ENCODE data around the gene BBX. TPM values are rescaled to one million over a fixed set of nuclear protein-coding genes. Genes with fewer than 3 reads are reported as not detected.
A peak's percentile ranks its signal among the peaks of the same experiment; 100 is the strongest.

Gene BBX
- total and polyA plus RNA-seq, 2 donors from 2014 or later, result 8.1 to 85.8 TPM

- no peak overlapping the region for H3K27ac ChIP-seq (ENCODE audit: low read depth in 2 of 2, low read length in 2 of 2)
- intact Hi-C loops (cut with DNase I), result no loop called here
- no peaks in the 10 kb centered on the region for H3K27me3 ChIP-seq (ENCODE audit: control insufficient read depth, insufficient read depth, low read length)
- H3K9me3 ChIP-seq (ENCODE audit: control insufficient read depth in 2 of 3, insufficient read depth in 1 of 3, low read length in 3 of 3), result no peaks in the 10 kb centered on the region
- H3K36me3 ChIP-seq (ENCODE audit: control insufficient read depth in 2 of 3, insufficient read depth in 3 of 3, low read length in 3 of 3), result no peaks in the 10 kb centered on the region
- H3K4me3 ChIP-seq (ENCODE audit: low read length in 3 of 3), result no peak overlapping the region
- DNase-seq (no peak), FAIRE-seq (no peak)
- H3K9ac ChIP-seq (ENCODE audit: low read length in 3 of 3), result no peak overlapping the region
- TF ChIP-seq, protein P1, sequence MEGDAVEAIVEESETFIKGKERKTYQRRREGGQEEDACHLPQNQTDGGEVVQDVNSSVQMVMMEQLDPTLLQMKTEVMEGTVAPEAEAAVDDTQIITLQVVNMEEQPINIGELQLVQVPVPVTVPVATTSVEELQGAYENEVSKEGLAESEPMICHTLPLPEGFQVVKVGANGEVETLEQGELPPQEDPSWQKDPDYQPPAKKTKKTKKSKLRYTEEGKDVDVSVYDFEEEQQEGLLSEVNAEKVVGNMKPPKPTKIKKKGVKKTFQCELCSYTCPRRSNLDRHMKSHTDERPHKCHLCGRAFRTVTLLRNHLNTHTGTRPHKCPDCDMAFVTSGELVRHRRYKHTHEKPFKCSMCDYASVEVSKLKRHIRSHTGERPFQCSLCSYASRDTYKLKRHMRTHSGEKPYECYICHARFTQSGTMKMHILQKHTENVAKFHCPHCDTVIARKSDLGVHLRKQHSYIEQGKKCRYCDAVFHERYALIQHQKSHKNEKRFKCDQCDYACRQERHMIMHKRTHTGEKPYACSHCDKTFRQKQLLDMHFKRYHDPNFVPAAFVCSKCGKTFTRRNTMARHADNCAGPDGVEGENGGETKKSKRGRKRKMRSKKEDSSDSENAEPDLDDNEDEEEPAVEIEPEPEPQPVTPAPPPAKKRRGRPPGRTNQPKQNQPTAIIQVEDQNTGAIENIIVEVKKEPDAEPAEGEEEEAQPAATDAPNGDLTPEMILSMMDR (IDR thresholded peaks at IDR 0.05; ENCODE audit: borderline replicate concordance, extremely low read depth, insufficient read depth), result no peak
- H3K4me1 ChIP-seq (ENCODE audit: control insufficient read depth in 2 of 3, insufficient read depth in 2 of 3, low read depth in 1 of 3, low read length in 3 of 3), result no peaks in the 10 kb centered on the region
Observed at GRCh38 chr3:107542665-107543064, 19.9 kb downstream of the BBX start.

GRCh38 chr3:107543666-107544065, 20.9 kb downstream of the BBX start:
- TF ChIP-seq, protein P1 (IDR thresholded peaks at IDR 0.05; ENCODE audit: borderline replicate concordance, extremely low read depth, insufficient read depth), result peak; percentile 22
- Histone ChIP-seq H3K27me3 (ENCODE audit: control insufficient read depth, insufficient read depth, low read length) (no peaks in the 10 kb centered on the region), H3K36me3 (ENCODE audit: control insufficient read depth in 2 of 3, insufficient read depth in 3 of 3, low read length in 3 of 3) (no peaks in the 10 kb centered on the region), H3K4me3 (ENCODE audit: low read length in 3 of 3) (no peak overlapping the region), H3K9ac (ENCODE audit: low read length in 3 of 3) (no peak overlapping the region), H3K9me3 (ENCODE audit: control insufficient read depth in 2 of 3, insufficient read depth in 1 of 3, low read length in 3 of 3) (no peaks in the 10 kb centered on the region), H3K27ac (ENCODE audit: low read depth in 2 of 2, low read length in 2 of 2) (no peak overlapping the region), H3K4me1 (ENCODE audit: control insufficient read depth in 2 of 3, insufficient read depth in 2 of 3, low read depth in 1 of 3, low read length in 3 of 3) (no peaks in the 10 kb centered on the region)
- intact Hi-C loops (cut with DNase I), result no loop called here
- FAIRE-seq (no peak), DNase-seq (peak in 2 of 5 donors; percentile 34 to 43)

- Histone ChIP-seq H3K27me3 (ENCODE audit: control insufficient read depth, insufficient read depth, low read length) (no peaks in the 10 kb centered on the region), H3K9ac (ENCODE audit: low read length in 3 of 3) (no peak overlapping the region), H3K4me1 (ENCODE audit: control insufficient read depth in 2 of 3, insufficient read depth in 2 of 3, low read depth in 1 of 3, low read length in 3 of 3) (no peaks in the 10 kb centered on the region), H3K9me3 (ENCODE audit: control insufficient read depth in 2 of 3, insufficient read depth in 1 of 3, low read length in 3 of 3) (no peaks in the 10 kb centered on the region), H3K36me3 (ENCODE audit: control insufficient read depth in 2 of 3, insufficient read depth in 3 of 3, low read length in 3 of 3) (no peaks in the 10 kb centered on the region), H3K4me3 (ENCODE audit: low read length in 3 of 3) (no peak overlapping the region), H3K27ac (ENCODE audit: low read depth in 2 of 2, low read length in 2 of 2) (no peak overlapping the region)
- TF ChIP-seq, protein P1 (IDR thresholded peaks at IDR 0.05; ENCODE audit: borderline replicate concordance, extremely low read depth, insufficient read depth), result no peak
- DNase-seq, result no peak
- intact Hi-C loops (cut with DNase I), result no loop called here
- no peak for FAIRE-seq
Observed at GRCh38 chr3:107545680-107546120, 22.9 kb downstream of the BBX start.

DNA sequence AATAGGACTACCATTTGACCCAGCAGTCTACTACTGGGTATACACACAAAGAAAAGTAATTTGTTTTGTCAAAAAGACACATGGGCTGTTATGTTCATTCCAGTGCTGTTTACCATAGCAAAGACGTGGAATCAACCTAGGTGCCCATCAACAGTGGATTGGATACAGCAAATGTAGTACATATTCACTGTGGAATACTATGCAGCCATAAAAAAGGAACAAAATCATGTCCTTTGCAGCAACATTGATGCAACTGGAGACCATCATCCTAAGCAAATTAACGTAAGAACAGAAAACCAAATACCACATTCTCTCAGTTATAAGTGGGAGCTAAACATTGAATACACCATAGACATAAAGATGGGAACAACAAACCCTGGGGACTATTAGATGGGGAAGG, 25.8 kb downstream of the BBX start:
- no peak overlapping the region for H3K4me3 ChIP-seq (ENCODE audit: low read length in 3 of 3)
- no peak overlapping the region for H3K9ac ChIP-seq (ENCODE audit: low read length in 3 of 3)
- intact Hi-C loops (cut with DNase I), result no loop called here
- no peak overlapping the region for H3K27ac ChIP-seq (ENCODE audit: low read depth in 2 of 2, low read length in 2 of 2)
- no peak for DNase-seq
- H3K36me3 ChIP-seq (ENCODE audit: control insufficient read depth in 2 of 3, insufficient read depth in 3 of 3, low read length in 3 of 3), result no peaks in the 10 kb centered on the region
- TF ChIP-seq, protein P1 (IDR thresholded peaks at IDR 0.05; ENCODE audit: borderline replicate concordance, extremely low read depth, insufficient read depth), result no peak
- H3K4me1 ChIP-seq (ENCODE audit: control insufficient read depth in 2 of 3, insufficient read depth in 2 of 3, low read depth in 1 of 3, low read length in 3 of 3), result no peaks in the 10 kb centered on the region
- no peaks in the 10 kb centered on the region for H3K9me3 ChIP-seq (ENCODE audit: control insufficient read depth in 2 of 3, insufficient read depth in 1 of 3, low read length in 3 of 3)
- FAIRE-seq, result no peak
- H3K27me3 ChIP-seq (ENCODE audit: control insufficient read depth, insufficient read depth, low read length), result no peaks in the 10 kb centered on the region

All from kidney (tissue), 14 donors.